IPS DF 6.9 (cell line): ENCODE results near the gene ADIPOR2.

Experiments used
- DNase-seq: peaks from one replicate; pipeline ENCODE4 v3.0.0-alpha.2; 2013; ENCODE audit warnings: low read depth, low spot score
- H3K27ac ChIP-seq: one replicate; pipeline ENCODE4 v1.5.1; 2013; ENCODE audit warnings: low read length, control low read depth
- H3K27me3 ChIP-seq: 2 replicates; pipeline ENCODE4 v1.6.1; 2013; ENCODE audit warnings: mild to moderate bottlenecking, low read length; ENCODE audit not compliant: control insufficient read depth, insufficient read depth
- H3K36me3 ChIP-seq: 2 replicates; pipeline ENCODE4 v1.6.1; 2013; ENCODE audit warnings: low read length; ENCODE audit not compliant: control insufficient read depth, insufficient read depth
- H3K4me1 ChIP-seq: 2 replicates; pipeline ENCODE4 v1.6.1; 2013; ENCODE audit warnings: low read length; ENCODE audit not compliant: control insufficient read depth, insufficient read depth
- H3K4me3 ChIP-seq: 2 replicates; pipeline ENCODE4 v1.5.1; 2013; ENCODE audit warnings: mild to moderate bottlenecking, low read length
- H3K9me3 ChIP-seq: 2 replicates; pipeline ENCODE4 v1.6.1; 2013; ENCODE audit warnings: low read length, inconsistent platforms; ENCODE audit not compliant: control insufficient read depth, insufficient read depth
- WGBS: extraction: QIAGEN DNeasy Blood & Tissue Kit; methylation state at CpG from one replicate; pipeline ENCODE4 v1.1.7; 2013; ENCODE audit warnings: mixed read lengths, missing lambda C conversion rate; ENCODE audit not compliant: insufficient read length, insufficient coverage; 5-methylcytosine and 5-hydroxymethylcytosine counted together

The ADIPOR2 gene

GRCh38 chr12:1807087-1807860, 116.4 kb downstream of the ADIPOR2 start:
- H3K36me3 ChIP-seq: no peaks in the 10 kb centered on the region
- no CpG with 5 or more reads among the region's 15 CpGs for WGBS
- H3K4me3 ChIP-seq: no peak overlapping the region
- no peaks in the 10 kb centered on the region for H3K27me3 ChIP-seq
- no peaks in the 10 kb centered on the region for H3K9me3 ChIP-seq
- no peak for DNase-seq
- H3K4me1 ChIP-seq: no peaks in the 10 kb centered on the region
- H3K27ac ChIP-seq: no peak overlapping the region

- no peaks in the 10 kb centered on the region for H3K27me3 ChIP-seq
- H3K4me1 ChIP-seq: no peaks in the 10 kb centered on the region; the same call in 1 of the 2 replicates
- DNase-seq: no peak
- WGBS: no CpG with 5 or more reads among the region's 19 CpGs
- H3K36me3 ChIP-seq: no peaks in the 10 kb centered on the region
- no peak overlapping the region for H3K4me3 ChIP-seq
- no peak overlapping the region for H3K27ac ChIP-seq
- no peaks in the 10 kb centered on the region for H3K9me3 ChIP-seq
Observed at GRCh38 chr12:1808036-1808797, 117.3 kb downstream of the ADIPOR2 start.

- Histone ChIP-seq H3K36me3 (no peaks in the 10 kb centered on the region), H3K27ac (no peak overlapping the region), H3K9me3 (no peaks in the 10 kb centered on the region), H3K4me3 (no peak overlapping the region), H3K27me3 (no peaks in the 10 kb centered on the region), H3K4me1 (no peaks in the 10 kb centered on the region; the same call in 1 of the 2 replicates)
- WGBS: no CpG with 5 or more reads among the region's 22 CpGs
- no peak for DNase-seq
Observed at GRCh38 chr12:1808798-1809480, 118.1 kb downstream of the ADIPOR2 start.

GRCh38 chr12:1809591-1810190, 118.8 kb downstream of the ADIPOR2 start:
- Histone ChIP-seq H3K9me3 (no peaks in the 10 kb centered on the region), H3K4me3 (no peak overlapping the region), H3K27ac (no peak overlapping the region), H3K36me3 (no peaks in the 10 kb centered on the region), H3K4me1 (no peaks in the 10 kb centered on the region; the same call in 1 of the 2 replicates), H3K27me3 (no peaks in the 10 kb centered on the region)
- DNase-seq: no peak
- no CpG with 5 or more reads among the region's 13 CpGs for WGBS

GRCh38 chr12:1810201-1810930, 119.5 kb downstream of the ADIPOR2 start:
- H3K27ac ChIP-seq: no peak overlapping the region
- no peak overlapping the region for H3K4me3 ChIP-seq

GRCh38 chr12:1810931-1811280, 120.0 kb downstream of the ADIPOR2 start:
- no CpG with 5 or more reads among the region's 10 CpGs for WGBS
- Histone ChIP-seq H3K27me3 (no peaks in the 10 kb centered on the region), H3K36me3 (no peaks in the 10 kb centered on the region), H3K27ac (no peak overlapping the region), H3K9me3 (no peaks in the 10 kb centered on the region), H3K4me1 (no peaks in the 10 kb centered on the region; the same call in 1 of the 2 replicates), H3K4me3 (no peak overlapping the region)
- no peak for DNase-seq

More at GRCh38 chr12:1810201-1810930, 119.5 kb downstream of the ADIPOR2 start:
- no CpG with 5 or more reads among the region's 21 CpGs for WGBS
- no peak for DNase-seq
- no peaks in the 10 kb centered on the region for H3K27me3 ChIP-seq
- H3K36me3 ChIP-seq: no peaks in the 10 kb centered on the region
- no peaks in the 10 kb centered on the region for H3K9me3 ChIP-seq
- no peaks in the 10 kb centered on the region; the same call in 1 of the 2 replicates for H3K4me1 ChIP-seq

GRCh38 chr12:1811281-1811947, 120.5 kb downstream of the ADIPOR2 start:
- H3K27me3 ChIP-seq: no peaks in the 10 kb centered on the region
- DNase-seq: no peak
- no peaks in the 10 kb centered on the region for H3K36me3 ChIP-seq
- no CpG with 5 or more reads among the region's 27 CpGs for WGBS
- no peak overlapping the region for H3K4me3 ChIP-seq
- no peaks in the 10 kb centered on the region for H3K9me3 ChIP-seq
- no peaks in the 10 kb centered on the region; the same call in 1 of the 2 replicates for H3K4me1 ChIP-seq
- H3K27ac ChIP-seq: no peak overlapping the region

GRCh38 chr12:1811948-1812291, 121.0 kb downstream of the ADIPOR2 start:
- no peaks in the 10 kb centered on the region for H3K36me3 ChIP-seq
- H3K27me3 ChIP-seq: no peaks in the 10 kb centered on the region
- no peaks in the 10 kb centered on the region; the same call in 1 of the 2 replicates for H3K4me1 ChIP-seq
- DNase-seq: no peak
- no peak overlapping the region for H3K27ac ChIP-seq
- WGBS: no CpG with 5 or more reads among the region's 6 CpGs
- no peaks in the 10 kb centered on the region for H3K9me3 ChIP-seq
- H3K4me3 ChIP-seq: no peak overlapping the region

- no CpG with 5 or more reads among the region's 17 CpGs for WGBS
- no peak for DNase-seq
Observed at GRCh38 chr12:1812650-1813302, 121.9 kb downstream of the ADIPOR2 start.

More at GRCh38 chr12:1812650-1813302, 121.9 kb downstream of the ADIPOR2 start:
- no peak overlapping the region for H3K4me3 ChIP-seq
- H3K4me1 ChIP-seq: no peaks in the 10 kb centered on the region; the same call in 1 of the 2 replicates
- H3K27me3 ChIP-seq: no peaks in the 10 kb centered on the region
- no peaks in the 10 kb centered on the region for H3K9me3 ChIP-seq
- H3K36me3 ChIP-seq: no peaks in the 10 kb centered on the region
- H3K27ac ChIP-seq: no peak overlapping the region
